HEK293 (cell line): Measurements from ENCODE around the gene RTP5.

Source experiments
- TCF7L2 ChIP-seq: IDR thresholded peaks from 2 replicates; pipeline ENCODE4 v1.6.1; 2011; ENCODE audit warnings: low read depth, mild to moderate bottlenecking, inconsistent platforms, low read length, moderate library complexity, borderline replicate concordance
- ZNF202 ChIP-seq: fragments of 450-650 bp; formaldehyde crosslinking; IDR thresholded peaks from 2 replicates; pipeline ENCODE4 v1.5.1; 2016; ENCODE audit warnings: missing biosample characterization, missing genetic modification characterization, borderline replicate concordance
- ZNF549 ChIP-seq: fragments of 450-650 bp; IDR thresholded peaks from 2 replicates; pipeline ENCODE4 v1.5.1; 2018; ENCODE audit warnings: missing biosample characterization, missing genetic modification characterization, mild to moderate bottlenecking, inconsistent platforms, moderate library complexity
- TF ChIP-seq, protein P1 (sequence below): fragments of 450-650 bp; formaldehyde crosslinking; IDR thresholded peaks from 2 replicates; pipeline ENCODE4 v1.5.1; 2016; ENCODE audit warnings: missing biosample characterization, missing genetic modification characterization
- TF ChIP-seq, protein P2 (sequence below): fragments of 450-650 bp; formaldehyde crosslinking; conservative IDR thresholded peaks from 2 replicates; pipeline ENCODE4 v1.5.1; 2016; ENCODE audit warnings: low read depth, missing biosample characterization, missing genetic modification characterization
- TF ChIP-seq, protein P3 (sequence below): fragments of 450-650 bp; formaldehyde crosslinking; IDR thresholded peaks from 2 replicates; pipeline ENCODE4 v1.5.1; 2016; ENCODE audit warnings: missing biosample characterization, missing genetic modification characterization, low read depth
- TF ChIP-seq, protein P4 (sequence below): fragments of 450-650 bp; formaldehyde crosslinking; IDR thresholded peaks from 2 replicates; pipeline ENCODE4 v1.5.1; 2016; ENCODE audit warnings: missing biosample characterization, missing genetic modification characterization, borderline replicate concordance

DNA sequence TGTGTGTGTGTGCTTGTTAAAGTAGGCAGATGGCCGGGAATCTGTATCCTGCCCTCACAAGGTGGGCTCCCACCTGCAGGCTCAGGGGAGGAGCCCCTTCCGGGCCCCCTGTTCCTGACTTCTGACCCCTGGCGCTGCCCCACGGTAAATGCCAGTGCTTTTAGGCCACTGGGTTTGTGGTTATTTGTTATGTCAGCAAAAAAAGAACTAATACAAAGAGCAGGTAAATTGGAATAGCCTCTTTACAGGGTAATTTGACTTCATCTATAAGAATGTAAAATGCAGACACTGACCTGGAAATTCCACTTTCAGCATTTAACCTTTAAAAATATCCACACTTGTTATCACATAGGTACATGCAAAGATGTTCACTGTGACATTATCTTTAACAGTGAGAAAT lies 44.2 kb downstream of the RTP5 start:
- TF ChIP-seq, protein P1, sequence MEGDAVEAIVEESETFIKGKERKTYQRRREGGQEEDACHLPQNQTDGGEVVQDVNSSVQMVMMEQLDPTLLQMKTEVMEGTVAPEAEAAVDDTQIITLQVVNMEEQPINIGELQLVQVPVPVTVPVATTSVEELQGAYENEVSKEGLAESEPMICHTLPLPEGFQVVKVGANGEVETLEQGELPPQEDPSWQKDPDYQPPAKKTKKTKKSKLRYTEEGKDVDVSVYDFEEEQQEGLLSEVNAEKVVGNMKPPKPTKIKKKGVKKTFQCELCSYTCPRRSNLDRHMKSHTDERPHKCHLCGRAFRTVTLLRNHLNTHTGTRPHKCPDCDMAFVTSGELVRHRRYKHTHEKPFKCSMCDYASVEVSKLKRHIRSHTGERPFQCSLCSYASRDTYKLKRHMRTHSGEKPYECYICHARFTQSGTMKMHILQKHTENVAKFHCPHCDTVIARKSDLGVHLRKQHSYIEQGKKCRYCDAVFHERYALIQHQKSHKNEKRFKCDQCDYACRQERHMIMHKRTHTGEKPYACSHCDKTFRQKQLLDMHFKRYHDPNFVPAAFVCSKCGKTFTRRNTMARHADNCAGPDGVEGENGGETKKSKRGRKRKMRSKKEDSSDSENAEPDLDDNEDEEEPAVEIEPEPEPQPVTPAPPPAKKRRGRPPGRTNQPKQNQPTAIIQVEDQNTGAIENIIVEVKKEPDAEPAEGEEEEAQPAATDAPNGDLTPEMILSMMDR (tag by site-specific recombination) = no peak
- TF ChIP-seq, protein P2, sequence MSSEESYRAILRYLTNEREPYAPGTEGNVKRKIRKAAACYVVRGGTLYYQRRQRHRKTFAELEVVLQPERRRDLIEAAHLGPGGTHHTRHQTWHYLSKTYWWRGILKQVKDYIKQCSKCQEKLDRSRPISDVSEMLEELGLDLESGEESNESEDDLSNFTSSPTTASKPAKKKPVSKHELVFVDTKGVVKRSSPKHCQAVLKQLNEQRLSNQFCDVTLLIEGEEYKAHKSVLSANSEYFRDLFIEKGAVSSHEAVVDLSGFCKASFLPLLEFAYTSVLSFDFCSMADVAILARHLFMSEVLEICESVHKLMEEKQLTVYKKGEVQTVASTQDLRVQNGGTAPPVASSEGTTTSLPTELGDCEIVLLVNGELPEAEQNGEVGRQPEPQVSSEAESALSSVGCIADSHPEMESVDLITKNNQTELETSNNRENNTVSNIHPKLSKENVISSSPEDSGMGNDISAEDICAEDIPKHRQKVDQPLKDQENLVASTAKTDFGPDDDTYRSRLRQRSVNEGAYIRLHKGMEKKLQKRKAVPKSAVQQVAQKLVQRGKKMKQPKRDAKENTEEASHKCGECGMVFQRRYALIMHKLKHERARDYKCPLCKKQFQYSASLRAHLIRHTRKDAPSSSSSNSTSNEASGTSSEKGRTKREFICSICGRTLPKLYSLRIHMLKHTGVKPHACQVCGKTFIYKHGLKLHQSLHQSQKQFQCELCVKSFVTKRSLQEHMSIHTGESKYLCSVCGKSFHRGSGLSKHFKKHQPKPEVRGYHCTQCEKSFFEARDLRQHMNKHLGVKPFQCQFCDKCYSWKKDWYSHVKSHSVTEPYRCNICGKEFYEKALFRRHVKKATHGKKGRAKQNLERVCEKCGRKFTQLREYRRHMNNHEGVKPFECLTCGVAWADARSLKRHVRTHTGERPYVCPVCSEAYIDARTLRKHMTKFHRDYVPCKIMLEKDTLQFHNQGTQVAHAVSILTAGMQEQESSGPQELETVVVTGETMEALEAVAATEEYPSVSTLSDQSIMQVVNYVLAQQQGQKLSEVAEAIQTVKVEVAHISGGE (tag by site-specific recombination) = no peak
- TF ChIP-seq ZNF202 (tag by site-specific recombination) = no peak
- TF ChIP-seq, protein P3, sequence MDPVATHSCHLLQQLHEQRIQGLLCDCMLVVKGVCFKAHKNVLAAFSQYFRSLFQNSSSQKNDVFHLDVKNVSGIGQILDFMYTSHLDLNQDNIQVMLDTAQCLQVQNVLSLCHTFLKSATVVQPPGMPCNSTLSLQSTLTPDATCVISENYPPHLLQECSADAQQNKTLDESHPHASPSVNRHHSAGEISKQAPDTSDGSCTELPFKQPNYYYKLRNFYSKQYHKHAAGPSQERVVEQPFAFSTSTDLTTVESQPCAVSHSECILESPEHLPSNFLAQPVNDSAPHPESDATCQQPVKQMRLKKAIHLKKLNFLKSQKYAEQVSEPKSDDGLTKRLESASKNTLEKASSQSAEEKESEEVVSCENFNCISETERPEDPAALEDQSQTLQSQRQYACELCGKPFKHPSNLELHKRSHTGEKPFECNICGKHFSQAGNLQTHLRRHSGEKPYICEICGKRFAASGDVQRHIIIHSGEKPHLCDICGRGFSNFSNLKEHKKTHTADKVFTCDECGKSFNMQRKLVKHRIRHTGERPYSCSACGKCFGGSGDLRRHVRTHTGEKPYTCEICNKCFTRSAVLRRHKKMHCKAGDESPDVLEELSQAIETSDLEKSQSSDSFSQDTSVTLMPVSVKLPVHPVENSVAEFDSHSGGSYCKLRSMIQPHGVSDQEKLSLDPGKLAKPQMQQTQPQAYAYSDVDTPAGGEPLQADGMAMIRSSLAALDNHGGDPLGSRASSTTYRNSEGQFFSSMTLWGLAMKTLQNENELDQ (tag by site-specific recombination) = no peak
- TF ChIP-seq, protein P4, sequence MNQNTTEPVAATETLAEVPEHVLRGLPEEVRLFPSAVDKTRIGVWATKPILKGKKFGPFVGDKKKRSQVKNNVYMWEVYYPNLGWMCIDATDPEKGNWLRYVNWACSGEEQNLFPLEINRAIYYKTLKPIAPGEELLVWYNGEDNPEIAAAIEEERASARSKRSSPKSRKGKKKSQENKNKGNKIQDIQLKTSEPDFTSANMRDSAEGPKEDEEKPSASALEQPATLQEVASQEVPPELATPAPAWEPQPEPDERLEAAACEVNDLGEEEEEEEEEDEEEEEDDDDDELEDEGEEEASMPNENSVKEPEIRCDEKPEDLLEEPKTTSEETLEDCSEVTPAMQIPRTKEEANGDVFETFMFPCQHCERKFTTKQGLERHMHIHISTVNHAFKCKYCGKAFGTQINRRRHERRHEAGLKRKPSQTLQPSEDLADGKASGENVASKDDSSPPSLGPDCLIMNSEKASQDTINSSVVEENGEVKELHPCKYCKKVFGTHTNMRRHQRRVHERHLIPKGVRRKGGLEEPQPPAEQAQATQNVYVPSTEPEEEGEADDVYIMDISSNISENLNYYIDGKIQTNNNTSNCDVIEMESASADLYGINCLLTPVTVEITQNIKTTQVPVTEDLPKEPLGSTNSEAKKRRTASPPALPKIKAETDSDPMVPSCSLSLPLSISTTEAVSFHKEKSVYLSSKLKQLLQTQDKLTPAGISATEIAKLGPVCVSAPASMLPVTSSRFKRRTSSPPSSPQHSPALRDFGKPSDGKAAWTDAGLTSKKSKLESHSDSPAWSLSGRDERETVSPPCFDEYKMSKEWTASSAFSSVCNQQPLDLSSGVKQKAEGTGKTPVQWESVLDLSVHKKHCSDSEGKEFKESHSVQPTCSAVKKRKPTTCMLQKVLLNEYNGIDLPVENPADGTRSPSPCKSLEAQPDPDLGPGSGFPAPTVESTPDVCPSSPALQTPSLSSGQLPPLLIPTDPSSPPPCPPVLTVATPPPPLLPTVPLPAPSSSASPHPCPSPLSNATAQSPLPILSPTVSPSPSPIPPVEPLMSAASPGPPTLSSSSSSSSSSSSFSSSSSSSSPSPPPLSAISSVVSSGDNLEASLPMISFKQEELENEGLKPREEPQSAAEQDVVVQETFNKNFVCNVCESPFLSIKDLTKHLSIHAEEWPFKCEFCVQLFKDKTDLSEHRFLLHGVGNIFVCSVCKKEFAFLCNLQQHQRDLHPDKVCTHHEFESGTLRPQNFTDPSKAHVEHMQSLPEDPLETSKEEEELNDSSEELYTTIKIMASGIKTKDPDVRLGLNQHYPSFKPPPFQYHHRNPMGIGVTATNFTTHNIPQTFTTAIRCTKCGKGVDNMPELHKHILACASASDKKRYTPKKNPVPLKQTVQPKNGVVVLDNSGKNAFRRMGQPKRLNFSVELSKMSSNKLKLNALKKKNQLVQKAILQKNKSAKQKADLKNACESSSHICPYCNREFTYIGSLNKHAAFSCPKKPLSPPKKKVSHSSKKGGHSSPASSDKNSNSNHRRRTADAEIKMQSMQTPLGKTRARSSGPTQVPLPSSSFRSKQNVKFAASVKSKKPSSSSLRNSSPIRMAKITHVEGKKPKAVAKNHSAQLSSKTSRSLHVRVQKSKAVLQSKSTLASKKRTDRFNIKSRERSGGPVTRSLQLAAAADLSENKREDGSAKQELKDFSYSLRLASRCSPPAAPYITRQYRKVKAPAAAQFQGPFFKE = no peak
- no peak for TF ChIP-seq TCF7L2
- TF ChIP-seq ZNF549 (tag by site-specific recombination) = no peak
